NT2/D1 (cell line): ENCODE measurements around the gene MAGI2.

ENCODE experiments used
- DNase-seq: peaks from one replicate; pipeline ENCODE4 v3.0.0-alpha.2; 2011; ENCODE audit warnings: low read depth, low spot score
- H3K27me3 ChIP-seq: 2 replicates; pipeline ENCODE4 v1.6.0; 2011; ENCODE audit warnings: mild to moderate bottlenecking; ENCODE audit not compliant: insufficient read length, insufficient read depth
- H3K36me3 ChIP-seq: 2 replicates; pipeline ENCODE4 v1.6.1; 2011; ENCODE audit warnings: mild to moderate bottlenecking, low read length, mixed read lengths; ENCODE audit not compliant: insufficient read depth, insufficient read length
- H3K4me1 ChIP-seq: 2 replicates; pipeline ENCODE4 v1.5.1; 2011; ENCODE audit not compliant: insufficient read depth, insufficient read length
- H3K4me3 ChIP-seq: 2 replicates; pipeline ENCODE4 v1.5.1; 2011; ENCODE audit warnings: low read depth; ENCODE audit not compliant: insufficient read length
- H3K9ac ChIP-seq: 2 replicates; pipeline ENCODE4 v1.6.0; 2011; ENCODE audit warnings: low read depth; ENCODE audit not compliant: insufficient read length
- H3K9me3 ChIP-seq: 2 replicates; pipeline ENCODE4 v1.5.1; 2011; ENCODE audit warnings: mild to moderate bottlenecking, low read length; ENCODE audit not compliant: insufficient read depth
- SUZ12 ChIP-seq: IDR thresholded peaks from 2 replicates; pipeline ENCODE4 v1.6.1; 2011; ENCODE audit not compliant: insufficient read length, insufficient read depth; ENCODE audit errors: extremely low read depth
- YY1 ChIP-seq: IDR thresholded peaks from 2 replicates; pipeline ENCODE4 v1.6.1; 2011; ENCODE audit not compliant: insufficient read length, insufficient read depth
- ZNF274 ChIP-seq: IDR thresholded peaks from 2 replicates; pipeline ENCODE4 v1.6.1; 2011; ENCODE audit warnings: mild to moderate bottlenecking, low read depth, low read length

The MAGI2 gene

GRCh38 chr7:78265486-78265885 is 1188.0 kb downstream of the MAGI2 start:
- H3K9ac ChIP-seq: no peak overlapping the region
- H3K27me3 ChIP-seq: no peaks in the 10 kb centered on the region
- no peaks in the 10 kb centered on the region for H3K36me3 ChIP-seq
- H3K4me1 ChIP-seq: no peaks in the 10 kb centered on the region
- H3K9me3 ChIP-seq: no peaks in the 10 kb centered on the region
- H3K4me3 ChIP-seq: no peak overlapping the region
- DNase-seq: no peak
- TF ChIP-seq SUZ12: no peak
- TF ChIP-seq ZNF274: no peak
- TF ChIP-seq YY1: no peak

- no peak for DNase-seq
- no peak for TF ChIP-seq SUZ12
- TF ChIP-seq ZNF274: no peak
- no peak for TF ChIP-seq YY1
- Histone ChIP-seq H3K9me3 (no peaks in the 10 kb centered on the region), H3K4me3 (no peak overlapping the region), H3K36me3 (no peaks in the 10 kb centered on the region), H3K9ac (no peak overlapping the region), H3K4me1 (no peaks in the 10 kb centered on the region), H3K27me3 (no peaks in the 10 kb centered on the region)
These were observed 1188.4 kb downstream of the MAGI2 start for GRCh38 chr7:78265071-78265470.

- Histone ChIP-seq H3K4me1 (no peaks in the 10 kb centered on the region), H3K4me3 (no peak overlapping the region), H3K36me3 (no peaks in the 10 kb centered on the region), H3K9me3 (no peaks in the 10 kb centered on the region), H3K9ac (no peak overlapping the region), H3K27me3 (no peaks in the 10 kb centered on the region)
- DNase-seq: no peak
- TF ChIP-seq ZNF274: no peak
- no peak for TF ChIP-seq YY1
- no peak for TF ChIP-seq SUZ12
These were observed 1189.4 kb downstream of the MAGI2 start for GRCh38 chr7:78264105-78264504.

- DNase-seq: no peak
- Histone ChIP-seq H3K9ac (no peak overlapping the region), H3K9me3 (no peaks in the 10 kb centered on the region), H3K4me1 (no peaks in the 10 kb centered on the region), H3K36me3 (no peaks in the 10 kb centered on the region), H3K27me3 (no peaks in the 10 kb centered on the region), H3K4me3 (no peak overlapping the region)
- TF ChIP-seq ZNF274 (no peak), YY1 (no peak), SUZ12 (no peak)
These were observed 1191.7 kb downstream of the MAGI2 start for GRCh38 chr7:78261739-78262138.

GRCh38 chr7:78261302-78261701 is 1192.2 kb downstream of the MAGI2 start:
- Histone ChIP-seq H3K4me1 (no peaks in the 10 kb centered on the region), H3K36me3 (no peaks in the 10 kb centered on the region), H3K9ac (no peak overlapping the region), H3K4me3 (no peak overlapping the region), H3K9me3 (no peaks in the 10 kb centered on the region), H3K27me3 (no peaks in the 10 kb centered on the region)
- TF ChIP-seq ZNF274: no peak
- no peak for TF ChIP-seq SUZ12
- TF ChIP-seq YY1: no peak
- no peak for DNase-seq

GRCh38 chr7:78260826-78261225 is 1192.6 kb downstream of the MAGI2 start:
- H3K9me3 ChIP-seq: no peaks in the 10 kb centered on the region
- H3K27me3 ChIP-seq: no peaks in the 10 kb centered on the region
- no peaks in the 10 kb centered on the region for H3K4me1 ChIP-seq
- H3K36me3 ChIP-seq: no peaks in the 10 kb centered on the region
- no peak overlapping the region for H3K4me3 ChIP-seq
- no peak for DNase-seq
- no peak overlapping the region for H3K9ac ChIP-seq
- TF ChIP-seq ZNF274 (no peak), YY1 (no peak), SUZ12 (no peak)

GRCh38 chr7:78254726-78255055 is 1198.8 kb downstream of the MAGI2 start:
- Histone ChIP-seq H3K9me3 (no peaks in the 10 kb centered on the region), H3K36me3 (no peaks in the 10 kb centered on the region), H3K9ac (no peak overlapping the region), H3K4me3 (no peak overlapping the region), H3K27me3 (no peaks in the 10 kb centered on the region), H3K4me1 (no peaks in the 10 kb centered on the region)
- TF ChIP-seq ZNF274: no peak
- no peak for TF ChIP-seq SUZ12
- no peak for TF ChIP-seq YY1
- DNase-seq: no peak
